CD4-positive, CD25-positive, alpha-beta regulatory T cell (primary cell): ENCODE measurements around the gene DEF6. TPM values are rescaled to one million over a fixed set of nuclear protein-coding genes. Genes with fewer than 3 reads are reported as not detected.

ENCODE experiments used
- polyA plus RNA-seq, 4 donors: library from polyadenylated mRNA; unstranded; fragments of 300-500 nt; fragmentation: Illumina TruSeq; gene quantifications; one replicate each; pipeline ENCODE4 v1.2.3, GENCODE V29; 2021
- total RNA-seq: library from RNA; stranded (reverse); gene quantifications from one replicate; pipeline ENCODE4 v1.2.3, GENCODE V29; 2022

The DEF6 gene
- total and polyA plus RNA-seq, 5 donors from 2014 or later, result 134 to 247 (median 141) TPM

Other genes starting within 250 kb of the DEF6 start
- gene TCP11, start 156.5 kb upstream of the DEF6 start, total RNA-seq, result not detected
- gene TCP11, start 156.5 kb upstream of the DEF6 start, polyA plus RNA-seq, result not detected
- gene SCUBE3, start 83.9 kb upstream of the DEF6 start, total RNA-seq, result not detected
- gene SCUBE3, start 83.9 kb upstream of the DEF6 start, polyA plus RNA-seq, result under 1 TPM in 3 of 4 donors, not detected in 1; 0.03 to 0.11 (median 0.05) TPM
- 66.6 TPM for gene ZNF76, start 38.1 kb upstream of the DEF6 start, total RNA-seq
- gene ZNF76, start 38.1 kb upstream of the DEF6 start, polyA plus RNA-seq, result 10 to 100 TPM; 18.7 to 25.1 (median 20.5) TPM
- gene PPARD, start 44.7 kb downstream of the DEF6 start, total RNA-seq, result 37.3 TPM
- 1 to 10 TPM; 3.8 to 6.6 (median 5.1) TPM for gene PPARD, start 44.7 kb downstream of the DEF6 start, polyA plus RNA-seq
- 5.5 TPM for gene FANCE, start 154.5 kb downstream of the DEF6 start, total RNA-seq
- 1 to 10 TPM; 4.8 to 6.6 (median 5.2) TPM for gene FANCE, start 154.5 kb downstream of the DEF6 start, polyA plus RNA-seq
- gene RPL10A, start 170.6 kb downstream of the DEF6 start, total RNA-seq, result 1,327 TPM
- gene RPL10A, start 170.6 kb downstream of the DEF6 start, polyA plus RNA-seq, result 1,000 to 10,000 TPM in 2 of 4 donors, 100 to 1,000 TPM in 2; 848 to 1,343 (median 1,026) TPM
- gene TEAD3, start 199.3 kb downstream of the DEF6 start, total RNA-seq, result not detected
- under 1 TPM in 3 of 4 donors, not detected in 1; 0.18 to 0.24 (median 0.20) TPM for gene TEAD3, start 199.3 kb downstream of the DEF6 start, polyA plus RNA-seq
- gene TULP1, start 215.1 kb downstream of the DEF6 start, total RNA-seq, result not detected
- not detected for gene TULP1, start 215.1 kb downstream of the DEF6 start, polyA plus RNA-seq